ENCODE data around the gene KPNA2.
A peak's percentile ranks its signal among the peaks of the same experiment; 100 is the strongest.
"Not testable (repeated sequence)": the region's sequence is repeated elsewhere in the genome, so short reads cannot be mapped to it uniquely, and the experiment has no call there.

Gene KPNA2

DNA sequence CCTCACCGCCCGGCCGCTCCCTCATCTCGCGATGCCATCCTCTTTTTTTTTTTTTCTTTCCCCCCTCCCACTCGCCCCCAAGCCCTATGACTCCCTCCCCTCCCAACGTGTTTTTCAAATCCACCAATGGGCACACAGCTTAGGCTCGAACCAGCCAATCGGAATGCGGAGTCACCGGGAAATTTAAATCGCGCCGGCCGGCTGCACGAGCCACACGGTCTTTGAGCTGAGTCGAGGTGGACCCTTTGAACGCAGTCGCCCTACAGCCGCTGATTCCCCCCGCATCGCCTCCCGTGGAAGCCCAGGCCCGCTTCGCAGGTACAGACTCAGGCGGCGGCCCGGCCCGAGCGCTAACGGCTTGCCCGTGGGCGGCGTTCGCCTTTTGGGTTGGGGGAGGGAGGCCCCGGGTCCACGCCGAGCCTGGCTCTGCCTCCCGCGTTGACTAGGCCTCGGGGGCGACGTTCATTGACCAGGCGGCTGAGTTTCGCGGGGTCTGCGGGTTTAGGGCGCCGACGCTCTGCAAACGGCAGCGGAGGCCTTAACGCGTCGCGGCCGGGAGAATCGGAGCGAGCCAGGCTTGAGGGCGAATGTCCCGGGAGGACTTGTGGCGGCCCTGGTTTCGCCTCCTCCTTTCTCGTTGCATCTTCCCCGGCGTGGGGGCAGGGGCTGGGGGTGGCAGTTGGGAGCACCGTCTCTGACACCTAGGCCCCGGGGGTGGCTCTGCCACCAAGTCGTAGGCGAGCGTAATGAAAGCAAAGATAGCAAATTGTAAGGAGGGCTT is at the start of gene KPNA2:
Gene KPNA2, plus strand, starts transcription at position 213 of the 781 bp plus-strand sequence. CDS start 1,398 bp downstream, outside the sequence.
- DNase-seq, result peak; percentile 99

DNA sequence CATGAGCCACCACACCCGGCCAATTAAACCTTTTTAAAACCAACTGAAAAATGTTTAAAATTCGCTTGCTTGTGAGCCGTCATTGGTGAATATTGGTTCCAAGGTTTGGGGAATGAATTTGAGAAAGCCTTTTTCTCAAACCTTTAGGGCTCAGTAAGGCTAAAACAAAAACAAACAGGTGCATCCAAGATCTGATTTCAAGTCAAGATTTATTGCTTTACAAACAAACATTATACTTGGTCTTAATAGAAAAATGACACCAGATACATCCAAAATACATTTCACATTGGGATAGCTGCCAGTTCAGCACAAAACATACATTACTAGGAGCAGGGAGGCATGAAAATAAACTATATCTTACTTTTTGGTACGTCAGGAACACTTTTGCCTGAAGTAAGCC is 44.6 kb upstream of the KPNA2 start:
- no peak for DNase-seq

DNA sequence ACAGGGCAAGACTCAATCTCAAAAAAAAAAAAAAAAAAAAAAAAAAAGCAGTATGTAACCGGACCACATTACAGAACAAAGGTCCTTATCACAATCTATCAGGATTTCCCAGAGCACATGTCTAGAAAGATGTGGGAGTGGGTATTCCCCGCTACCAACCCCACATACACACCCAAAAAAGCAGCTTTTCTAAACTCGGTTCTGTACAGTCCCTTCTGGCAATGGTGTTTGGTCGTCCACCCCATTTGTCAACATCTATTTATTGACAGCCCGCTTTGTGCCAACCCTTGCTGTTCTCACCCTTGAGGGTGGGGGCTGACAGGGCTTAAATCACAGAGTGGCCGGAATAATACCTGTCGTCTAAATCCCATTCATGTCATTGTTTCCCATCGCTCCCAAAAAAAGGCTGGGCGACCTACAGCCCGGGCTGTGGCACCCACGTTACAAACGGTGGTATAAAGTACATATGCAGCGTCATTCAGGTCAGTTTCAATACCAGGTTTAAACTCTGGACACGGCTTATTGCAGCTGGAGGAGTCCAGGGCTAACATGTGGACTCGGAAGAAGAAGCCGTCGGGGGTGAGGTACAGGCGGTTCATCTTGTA is 42.9 kb upstream of the KPNA2 start:
- no peak for DNase-seq

GRCh38 chr17:67993153-67993997 is 42.2 kb upstream of the KPNA2 start:
- peak; percentile 92 for DNase-seq

DNA sequence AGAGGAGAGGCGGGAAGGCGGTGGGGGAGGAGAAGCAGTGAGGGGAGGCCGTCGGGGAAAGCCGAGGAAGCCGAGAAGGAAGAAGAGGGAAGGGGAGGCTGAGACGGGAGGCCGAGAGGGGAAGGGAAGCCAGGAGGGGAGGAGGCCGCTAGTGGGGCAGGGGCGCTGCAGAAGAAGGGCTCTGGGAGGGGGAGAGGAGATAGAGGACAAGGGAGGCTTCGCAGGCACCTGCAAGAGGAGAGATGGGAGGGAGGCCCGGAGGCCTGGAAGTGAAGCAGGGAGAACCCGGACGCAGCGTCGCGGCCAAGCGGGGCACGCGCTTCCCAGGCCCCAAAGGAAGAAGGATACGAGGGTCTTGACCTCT is 41.6 kb upstream of the KPNA2 start:
- DNase-seq, result no peak

GRCh38 chr17:67994817-67995569 is 40.5 kb upstream of the KPNA2 start:
- DNase-seq, result peak; percentile 26

DNA sequence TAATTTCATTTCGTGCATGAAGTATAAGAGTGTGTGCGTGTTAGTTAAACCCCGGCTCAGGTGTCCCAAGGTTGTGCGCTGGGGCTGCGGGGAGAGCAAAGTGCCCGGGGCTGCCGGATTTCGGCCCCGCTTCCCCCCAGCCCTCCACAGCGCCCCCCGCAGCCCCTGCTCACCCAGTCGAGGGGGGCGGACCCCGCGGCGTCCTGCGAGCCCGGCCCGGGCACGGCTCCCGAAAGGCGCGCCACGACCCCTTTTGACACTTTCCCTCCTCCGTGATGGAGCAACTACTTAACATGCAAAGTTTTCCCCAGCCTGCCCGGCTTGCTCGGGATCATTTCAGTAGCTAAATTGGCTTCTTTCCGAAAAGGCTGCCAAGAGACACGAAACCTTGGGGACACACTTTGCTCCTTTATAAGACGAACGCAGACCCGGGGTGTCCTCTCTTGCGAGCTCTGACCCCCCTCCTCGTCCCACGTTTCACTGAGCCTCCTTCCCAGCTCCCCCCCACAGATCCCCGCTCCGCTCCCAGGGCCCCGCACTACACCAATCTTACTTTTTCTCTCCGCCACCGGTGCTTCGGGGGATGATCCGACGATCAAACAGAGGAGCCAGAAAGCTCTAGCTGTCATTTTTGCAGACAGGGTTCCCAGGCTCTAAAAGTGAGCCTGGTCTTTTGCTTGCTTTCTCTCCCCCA is 39.8 kb upstream of the KPNA2 start:
- peak; percentile 65 for DNase-seq

GRCh38 chr17:67996301-67997171 is 39.0 kb upstream of the KPNA2 start, which contains the start of gene C17orf58:
TSS of gene C17orf58 (minus strand) at chr17:67996469. CDS start at chr17:67996198, 271 bp downstream.
- DNase-seq, result peak; percentile 76

DNA sequence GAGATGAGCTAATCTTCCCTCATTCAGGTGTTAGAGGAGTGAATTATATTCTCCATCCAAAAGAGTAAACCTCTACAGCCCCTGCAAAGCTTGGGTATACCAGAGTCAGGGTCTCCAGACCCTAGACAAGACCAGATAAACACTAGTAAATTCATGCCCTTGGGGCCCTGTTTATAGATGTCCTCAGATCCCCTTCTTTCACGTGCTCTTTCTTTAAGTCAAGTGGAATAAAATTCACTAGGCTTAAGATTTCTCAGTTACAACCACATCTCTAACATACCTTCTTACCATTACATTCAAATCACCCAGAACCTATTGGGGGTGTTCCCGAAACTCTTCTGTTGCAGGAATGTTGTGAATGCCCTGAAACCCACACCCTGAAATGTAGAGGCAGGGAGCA is 37.1 kb upstream of the KPNA2 start:
- no peak for DNase-seq

GRCh38 chr17:67999291-67999911 is 36.1 kb upstream of the KPNA2 start:
- peak; percentile 68 for DNase-seq

DNA sequence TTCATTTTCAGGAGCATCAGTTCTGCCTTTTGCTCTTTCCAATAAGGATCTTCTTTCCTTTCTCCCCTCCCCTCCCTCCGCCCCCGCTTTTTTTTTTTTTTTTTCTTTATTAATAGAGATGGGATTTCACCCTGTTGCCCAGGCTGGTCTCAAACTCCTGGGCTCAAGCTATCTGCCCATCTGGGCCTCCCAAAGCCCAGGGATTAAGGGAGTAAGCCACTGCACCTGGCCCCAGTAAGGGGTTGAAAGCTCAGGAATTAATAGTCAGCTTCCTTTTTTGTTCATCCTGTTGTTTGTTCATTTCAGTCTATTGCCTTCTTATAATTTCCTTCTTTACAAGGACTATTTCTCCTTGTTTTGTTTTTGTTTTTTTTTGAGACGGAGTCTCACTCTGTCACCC is 31.3 kb upstream of the KPNA2 start:
- no peak for DNase-seq

DNA sequence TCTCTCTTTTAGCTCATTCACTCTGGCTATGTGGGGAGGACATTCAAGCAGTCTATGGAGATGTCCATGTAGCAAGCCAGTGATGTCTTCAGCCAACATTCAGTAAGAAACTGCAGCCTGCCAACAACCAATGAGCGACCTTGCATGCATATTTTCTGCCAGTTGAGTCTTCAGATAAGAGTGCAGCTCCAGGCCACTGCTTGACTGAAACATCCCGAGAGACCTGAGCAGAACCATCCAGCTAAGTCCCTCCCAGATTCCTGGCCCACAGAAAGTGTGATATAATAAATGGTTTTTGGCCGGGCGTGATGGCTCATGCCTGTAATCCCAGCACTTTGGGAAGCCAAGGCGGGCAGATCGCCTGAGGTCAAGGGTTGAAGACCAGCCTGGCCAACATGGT is 28.7 kb upstream of the KPNA2 start:
- DNase-seq, result no peak

- peak; percentile 86 for DNase-seq
These were observed 24.3 kb upstream of the KPNA2 start for GRCh38 chr17:68011199-68011665.

DNA sequence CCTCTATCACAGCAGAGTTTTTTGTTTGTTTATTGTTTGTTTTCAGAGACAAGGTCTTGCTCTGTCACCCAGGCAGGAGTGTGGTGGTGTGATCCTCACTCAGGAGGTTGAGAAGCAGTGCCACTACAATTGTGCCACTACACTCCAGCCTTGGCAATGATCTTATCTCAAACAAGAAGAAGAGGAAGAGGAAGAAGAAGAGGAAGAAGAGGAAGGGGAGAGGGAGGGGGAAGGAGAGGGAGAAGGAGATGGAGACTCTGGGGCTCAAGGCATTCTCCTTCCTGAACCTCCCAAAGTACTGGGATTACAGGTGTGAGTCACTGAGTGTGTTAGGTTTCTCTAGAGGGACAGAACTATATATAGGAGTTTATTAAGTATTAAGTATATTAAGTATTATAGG is 22.1 kb upstream of the KPNA2 start:
- DNase-seq, result no peak

- no peak for DNase-seq
These were observed 20.3 kb upstream of the KPNA2 start for GRCh38 chr17:68015081-68015723.

DNA sequence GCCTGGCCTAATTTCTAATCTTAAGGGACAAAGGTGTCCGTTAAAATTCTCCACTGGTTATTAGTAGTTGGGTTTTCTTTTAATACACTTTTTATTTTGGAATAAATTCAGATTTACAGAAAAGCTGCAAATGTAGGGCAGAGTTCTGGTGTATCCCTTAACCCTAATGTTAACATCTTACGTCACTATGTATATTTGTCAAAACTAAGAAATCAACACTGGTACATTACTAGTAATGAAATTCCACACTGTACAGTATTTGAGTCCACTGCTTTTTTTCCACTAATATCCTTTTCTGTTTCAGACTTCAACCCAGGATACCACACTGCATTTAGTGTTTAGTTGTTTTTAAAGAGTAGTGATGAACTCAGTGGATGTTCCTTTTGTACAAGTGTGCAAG is 18.7 kb upstream of the KPNA2 start:
- no peak for DNase-seq

- not testable (repeated sequence) for DNase-seq
These were observed 17.0 kb upstream of the KPNA2 start for GRCh38 chr17:68018493-68018892.

DNA sequence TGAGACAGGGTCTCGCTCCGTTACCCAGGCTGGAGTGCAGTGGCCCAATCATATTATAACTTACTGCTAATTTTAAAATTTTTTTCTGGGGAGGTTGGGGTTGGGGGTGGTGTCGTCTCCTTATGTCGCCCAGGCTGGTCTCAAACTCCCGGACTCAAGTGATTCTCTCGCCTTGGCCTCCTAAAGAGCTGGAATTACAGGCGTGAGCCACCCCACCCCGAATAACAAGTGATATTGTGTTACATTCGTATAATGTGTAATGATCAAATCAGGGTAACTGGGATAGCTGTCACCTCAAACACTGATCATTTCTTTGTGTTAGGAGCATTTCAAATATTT is 16.2 kb upstream of the KPNA2 start:
- no peak for DNase-seq

DNA sequence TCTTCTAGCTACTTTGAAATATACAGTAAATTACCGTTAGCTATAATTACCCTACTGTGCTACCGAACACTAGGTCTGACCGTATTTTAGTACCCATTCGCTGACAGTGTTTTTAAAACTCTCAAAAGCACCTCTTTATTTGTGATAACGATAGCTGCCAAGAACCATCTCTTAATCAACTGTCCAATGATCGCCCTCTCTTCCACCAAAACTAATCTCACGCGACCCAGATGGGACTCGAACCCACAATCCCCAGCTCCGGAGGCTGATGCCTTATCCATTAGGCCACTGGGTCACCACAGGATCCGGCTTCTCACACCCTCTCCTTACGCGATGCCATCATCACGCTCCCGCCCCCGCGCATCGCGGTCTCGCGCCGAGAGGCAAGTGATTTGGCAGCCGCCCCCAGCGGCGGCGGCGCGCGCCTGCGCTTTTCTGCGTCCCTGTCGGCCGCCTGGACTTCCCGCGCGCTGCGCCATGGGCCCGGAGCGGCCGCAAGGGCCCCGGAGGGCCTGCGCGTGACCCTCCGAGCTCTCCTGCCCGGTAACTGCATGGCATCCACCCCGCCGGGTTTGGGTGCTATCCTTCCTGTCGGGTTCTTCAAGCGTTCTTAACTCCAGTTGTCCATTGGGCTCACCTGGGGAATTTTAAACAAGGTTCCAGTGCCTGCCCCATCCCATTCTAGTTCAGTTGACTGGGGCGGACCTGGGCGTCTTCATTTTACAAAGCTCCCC is 15.7 kb upstream of the KPNA2 start:
- peak; percentile 100 for DNase-seq

GRCh38 chr17:68020409-68020756 is 15.2 kb upstream of the KPNA2 start:
- no peak for DNase-seq
